Anterior cingulate cortex (tissue), 58 donors: ENCODE measurements around the gene ADCY6.
A peak's percentile ranks its signal among the peaks of the same experiment; 100 is the strongest.
"Not testable (repeated sequence)": the region's sequence is repeated elsewhere in the genome, so short reads cannot be mapped to it uniquely, and the experiment has no call there.

ENCODE experiments used
- DNase-seq, 58 donors: peaks; one replicate each; lab custom pipeline; 2025; lab: John Stamatoyannopoulos, UW

The ADCY6 gene

GRCh38 chr12:48767047-48767446 lies 21.8 kb downstream of the ADCY6 start:
- no peak for DNase-seq

- DNase-seq: no peak
These were observed 23.1 kb downstream of the ADCY6 start for GRCh38 chr12:48765753-48766162.

- no peak for DNase-seq
These were observed 24.4 kb downstream of the ADCY6 start for GRCh38 chr12:48764521-48764920.

- no peak for DNase-seq
These were observed 30.2 kb downstream of the ADCY6 start for GRCh38 chr12:48758737-48759136.

GRCh38 chr12:48758186-48758585 lies 30.7 kb downstream of the ADCY6 start:
- no peak for DNase-seq

GRCh38 chr12:48750769-48751356 lies 38.0 kb downstream of the ADCY6 start:
- no peak for DNase-seq

- DNase-seq: no peak
These were observed 38.7 kb downstream of the ADCY6 start for GRCh38 chr12:48750215-48750614.

- no peak for DNase-seq
These were observed 44.5 kb downstream of the ADCY6 start for GRCh38 chr12:48744251-48745008.

- DNase-seq: no peak
These were observed 49.1 kb downstream of the ADCY6 start for GRCh38 chr12:48739618-48740269.

GRCh38 chr12:48736456-48736855 lies 52.4 kb downstream of the ADCY6 start:
- no peak for DNase-seq

GRCh38 chr12:48728807-48729206 lies 60.1 kb downstream of the ADCY6 start:
- DNase-seq: no peak

- not testable (repeated sequence) for DNase-seq
These were observed 68.2 kb downstream of the ADCY6 start for GRCh38 chr12:48720737-48721136.

- DNase-seq: not testable (repeated sequence)
These were observed 68.7 kb downstream of the ADCY6 start for GRCh38 chr12:48720171-48720570.

- not testable (repeated sequence) for DNase-seq
These were observed 69.9 kb downstream of the ADCY6 start for GRCh38 chr12:48719002-48719401.

GRCh38 chr12:48717252-48717695 lies 71.6 kb downstream of the ADCY6 start:
- DNase-seq: no peak

GRCh38 chr12:48716493-48717251 lies 72.2 kb downstream of the ADCY6 start, which contains the start of gene CCNT1:
Gene CCNT1, minus strand, starts transcription at chr12:48716707. Its CDS starts 32 bp downstream, at chr12:48716675.
- DNase-seq: peak; percentile 92 to 100 (median 97)
